GM21737 (cell line): ENCODE measurements around the gene TF.

Source experiments
- ATAC-seq: cut with Tn5 transposase; IDR thresholded peaks from one replicate; pipeline ENCODE4 v1.9.1; 2021; ENCODE audit warnings: mild to moderate bottlenecking, moderate library complexity; ENCODE audit not compliant: unreplicated experiment

The TF gene

GRCh38 chr3:133804896-133805295 is 58.7 kb downstream of the TF start:
- no peak for ATAC-seq

- ATAC-seq: no peak
Observed at GRCh38 chr3:133805384-133805701, 59.1 kb downstream of the TF start.

- ATAC-seq: peak; percentile 97
Observed at GRCh38 chr3:133805702-133806475, 59.7 kb downstream of the TF start, which contains the start of gene SRPRB. Gene SRPRB (plus strand): TSS chr3:133805815. CDS start chr3:133805849, 34 bp downstream.

GRCh38 chr3:133812872-133813271 is 66.7 kb downstream of the TF start:
- ATAC-seq: no peak

GRCh38 chr3:133815386-133815785 is 69.2 kb downstream of the TF start:
- ATAC-seq: no peak

GRCh38 chr3:133820129-133820528 is 73.9 kb downstream of the TF start:
- no peak for ATAC-seq

GRCh38 chr3:133820889-133821675 is 74.9 kb downstream of the TF start:
- no peak for ATAC-seq

GRCh38 chr3:133821767-133822638 is 75.8 kb downstream of the TF start:
- no peak for ATAC-seq

GRCh38 chr3:133824961-133825485 is 78.8 kb downstream of the TF start:
- ATAC-seq: no peak

- ATAC-seq: no peak
Observed at GRCh38 chr3:133825969-133826727, 80.0 kb downstream of the TF start.

GRCh38 chr3:133827136-133827535 is 80.9 kb downstream of the TF start:
- ATAC-seq: no peak

GRCh38 chr3:133827684-133828083 is 81.5 kb downstream of the TF start:
- no peak for ATAC-seq

GRCh38 chr3:133828576-133829309 is 82.5 kb downstream of the TF start:
- no peak for ATAC-seq

- ATAC-seq: no peak
Observed at GRCh38 chr3:133829310-133829707, 83.1 kb downstream of the TF start.

GRCh38 chr3:133830071-133830470 is 83.9 kb downstream of the TF start:
- ATAC-seq: no peak

- no peak for ATAC-seq
Observed at GRCh38 chr3:133831966-133832801, 86.0 kb downstream of the TF start.

GRCh38 chr3:133832802-133833144 is 86.6 kb downstream of the TF start:
- ATAC-seq: no peak

GRCh38 chr3:133833267-133833666 is 87.1 kb downstream of the TF start:
- no peak for ATAC-seq
